ENCODE data around the gene HSPA9.

HSPA9 gene

DNA sequence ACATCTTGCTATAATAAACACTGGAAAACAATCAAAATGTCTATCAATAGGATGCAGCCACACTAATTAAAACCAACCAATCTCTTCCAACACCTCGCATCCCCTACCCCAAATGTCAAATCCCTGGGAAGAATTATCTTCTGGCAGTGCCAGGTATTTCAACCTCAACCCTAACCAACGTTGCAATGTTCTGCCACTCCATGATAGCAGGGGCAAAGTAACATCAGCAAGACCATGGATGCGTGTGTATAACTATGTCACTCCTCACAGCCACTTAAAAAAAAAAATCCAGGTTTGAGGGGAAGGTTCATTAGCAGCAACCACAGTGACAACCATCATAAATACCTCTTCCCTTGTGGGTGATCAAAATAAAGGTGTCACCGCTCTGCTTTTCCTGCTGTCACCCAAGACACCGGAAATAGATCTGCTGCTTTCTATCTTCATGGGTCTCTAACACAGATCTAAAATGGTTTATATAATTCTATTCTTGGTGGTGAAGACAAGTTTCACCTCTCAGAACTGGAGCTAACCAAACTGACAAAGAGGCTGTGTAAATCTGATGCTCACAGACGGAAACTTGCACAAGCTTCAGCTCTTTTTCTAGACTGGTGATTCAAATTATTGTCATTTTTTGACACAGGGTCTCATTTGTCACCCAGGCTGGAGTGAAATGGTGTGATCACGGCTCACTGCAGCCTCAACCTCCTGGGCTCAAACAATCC lies 9.9 kb downstream of the HSPA9 start:
- TF ChIP-seq TAF1 (IDR thresholded peaks at IDR 0.05; ENCODE audit: borderline replicate concordance, insufficient read depth, low read length) (no peak), SIN3A (IDR thresholded peaks at IDR 0.05; ENCODE audit: borderline replicate concordance, insufficient read depth, low read length) (no peak), FOXP2 (optimal IDR thresholded peaks at IDR 0.05; ENCODE audit: borderline replicate concordance, extremely low read depth, extremely low read length, insufficient read depth) (no peak), POLR2AphosphoS5 (IDR thresholded peaks at IDR 0.05; ENCODE audit: low read depth, low read length) (no peak)
- TF ChIP-seq, protein P1, sequence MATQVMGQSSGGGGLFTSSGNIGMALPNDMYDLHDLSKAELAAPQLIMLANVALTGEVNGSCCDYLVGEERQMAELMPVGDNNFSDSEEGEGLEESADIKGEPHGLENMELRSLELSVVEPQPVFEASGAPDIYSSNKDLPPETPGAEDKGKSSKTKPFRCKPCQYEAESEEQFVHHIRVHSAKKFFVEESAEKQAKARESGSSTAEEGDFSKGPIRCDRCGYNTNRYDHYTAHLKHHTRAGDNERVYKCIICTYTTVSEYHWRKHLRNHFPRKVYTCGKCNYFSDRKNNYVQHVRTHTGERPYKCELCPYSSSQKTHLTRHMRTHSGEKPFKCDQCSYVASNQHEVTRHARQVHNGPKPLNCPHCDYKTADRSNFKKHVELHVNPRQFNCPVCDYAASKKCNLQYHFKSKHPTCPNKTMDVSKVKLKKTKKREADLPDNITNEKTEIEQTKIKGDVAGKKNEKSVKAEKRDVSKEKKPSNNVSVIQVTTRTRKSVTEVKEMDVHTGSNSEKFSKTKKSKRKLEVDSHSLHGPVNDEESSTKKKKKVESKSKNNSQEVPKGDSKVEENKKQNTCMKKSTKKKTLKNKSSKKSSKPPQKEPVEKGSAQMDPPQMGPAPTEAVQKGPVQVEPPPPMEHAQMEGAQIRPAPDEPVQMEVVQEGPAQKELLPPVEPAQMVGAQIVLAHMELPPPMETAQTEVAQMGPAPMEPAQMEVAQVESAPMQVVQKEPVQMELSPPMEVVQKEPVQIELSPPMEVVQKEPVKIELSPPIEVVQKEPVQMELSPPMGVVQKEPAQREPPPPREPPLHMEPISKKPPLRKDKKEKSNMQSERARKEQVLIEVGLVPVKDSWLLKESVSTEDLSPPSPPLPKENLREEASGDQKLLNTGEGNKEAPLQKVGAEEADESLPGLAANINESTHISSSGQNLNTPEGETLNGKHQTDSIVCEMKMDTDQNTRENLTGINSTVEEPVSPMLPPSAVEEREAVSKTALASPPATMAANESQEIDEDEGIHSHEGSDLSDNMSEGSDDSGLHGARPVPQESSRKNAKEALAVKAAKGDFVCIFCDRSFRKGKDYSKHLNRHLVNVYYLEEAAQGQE (IDR thresholded peaks at IDR 0.05; ENCODE audit: insufficient read depth in 1 of 2, low read depth in 2 of 2, low read length in 2 of 2) = no peak

DNA sequence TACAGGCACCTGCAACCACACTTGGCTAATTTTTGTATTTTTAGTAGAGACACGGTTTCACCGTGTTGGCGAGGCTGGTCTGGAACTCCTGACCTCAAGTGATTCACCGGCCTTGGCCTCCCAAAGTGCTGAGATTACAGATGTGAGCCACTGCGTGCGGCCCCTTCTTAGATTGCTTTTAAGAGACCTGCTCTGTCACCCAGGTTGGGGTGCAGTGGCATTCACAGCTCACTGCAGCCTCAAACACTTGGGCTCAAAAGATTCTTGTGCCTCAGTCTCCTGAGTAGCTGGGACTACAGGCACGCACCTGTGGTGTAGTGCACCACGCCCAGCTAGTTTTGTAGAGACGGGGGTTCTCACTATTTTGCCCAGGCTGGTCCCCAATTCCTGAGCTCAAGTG lies 11.0 kb downstream of the HSPA9 start:
- TF ChIP-seq, protein P1 (IDR thresholded peaks at IDR 0.05; ENCODE audit: insufficient read depth in 1 of 2, low read depth in 2 of 2, low read length in 2 of 2) = no peak
- TF ChIP-seq POLR2AphosphoS5 (IDR thresholded peaks at IDR 0.05; ENCODE audit: low read depth, low read length) = no peak
- TF ChIP-seq FOXP2 (optimal IDR thresholded peaks at IDR 0.05; ENCODE audit: borderline replicate concordance, extremely low read depth, extremely low read length, insufficient read depth) = no peak
- TF ChIP-seq TAF1 (IDR thresholded peaks at IDR 0.05; ENCODE audit: borderline replicate concordance, insufficient read depth, low read length) = no peak
- TF ChIP-seq SIN3A (IDR thresholded peaks at IDR 0.05; ENCODE audit: borderline replicate concordance, insufficient read depth, low read length) = no peak

DNA sequence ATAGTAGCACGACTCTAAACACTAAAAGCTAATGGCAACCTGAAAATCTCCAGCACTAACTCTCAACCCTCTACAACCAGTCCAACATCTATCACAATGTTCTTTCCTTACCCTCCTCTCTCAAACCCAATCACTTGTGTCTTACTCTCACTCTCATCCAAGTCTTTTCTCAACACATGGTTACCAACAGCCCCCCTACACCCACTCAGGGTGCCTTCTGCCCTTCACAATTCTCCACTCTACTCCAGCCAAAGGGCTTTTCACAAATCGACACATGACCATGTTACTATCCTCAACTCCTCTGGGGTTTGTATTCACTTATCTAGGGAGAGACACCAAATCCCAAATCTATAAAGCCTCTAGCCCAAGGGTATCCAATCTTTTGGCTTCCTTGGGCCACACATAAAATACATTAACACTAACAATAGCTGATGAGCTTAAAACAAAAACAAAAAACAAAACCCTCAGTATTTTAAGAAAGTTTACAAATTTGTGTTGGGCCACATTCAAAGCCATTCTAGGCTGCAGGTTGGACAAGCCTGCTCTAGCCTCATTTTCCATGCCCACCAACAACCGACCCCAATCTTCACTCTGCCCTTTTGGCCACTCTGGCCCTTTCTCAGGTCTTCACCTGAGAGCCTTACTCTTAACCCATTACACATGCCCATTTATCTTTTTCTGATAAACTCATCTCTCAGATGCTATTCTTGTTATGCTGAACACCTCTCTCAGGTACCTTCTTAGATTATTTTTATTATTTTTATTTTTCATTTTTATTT lies 11.7 kb downstream of the HSPA9 start:
- no peak for TF ChIP-seq POLR2AphosphoS5 (IDR thresholded peaks at IDR 0.05; ENCODE audit: low read depth, low read length)
- TF ChIP-seq FOXP2 (optimal IDR thresholded peaks at IDR 0.05; ENCODE audit: borderline replicate concordance, extremely low read depth, extremely low read length, insufficient read depth) = no peak
- no peak for TF ChIP-seq SIN3A (IDR thresholded peaks at IDR 0.05; ENCODE audit: borderline replicate concordance, insufficient read depth, low read length)
- TF ChIP-seq, protein P1 (IDR thresholded peaks at IDR 0.05; ENCODE audit: insufficient read depth in 1 of 2, low read depth in 2 of 2, low read length in 2 of 2) = no peak
- no peak for TF ChIP-seq TAF1 (IDR thresholded peaks at IDR 0.05; ENCODE audit: borderline replicate concordance, insufficient read depth, low read length)

DNA sequence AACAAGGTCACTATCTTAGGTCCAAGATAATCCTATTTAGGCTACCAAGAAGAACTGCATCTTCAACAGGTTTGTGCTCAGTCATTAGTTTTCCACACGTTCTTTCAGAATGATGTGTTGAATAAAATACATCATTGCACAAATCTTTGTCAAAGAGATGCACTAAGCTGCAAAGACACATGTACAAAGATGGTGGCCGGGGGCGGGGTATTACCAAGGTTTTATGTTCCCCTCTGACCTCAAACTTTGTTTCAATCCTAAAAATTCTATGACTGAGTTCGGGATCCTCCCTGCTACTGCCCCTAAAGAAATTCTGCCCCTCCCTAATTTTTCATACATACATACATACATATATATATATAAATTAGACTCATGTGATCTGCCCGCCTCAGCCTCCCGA lies 14.2 kb downstream of the HSPA9 start:
- TF ChIP-seq POLR2AphosphoS5 (IDR thresholded peaks at IDR 0.05; ENCODE audit: low read depth, low read length) (no peak; the same call in 1 of the 2 replicates), SIN3A (IDR thresholded peaks at IDR 0.05; ENCODE audit: borderline replicate concordance, insufficient read depth, low read length) (no peak), TAF1 (IDR thresholded peaks at IDR 0.05; ENCODE audit: borderline replicate concordance, insufficient read depth, low read length) (no peak), FOXP2 (optimal IDR thresholded peaks at IDR 0.05; ENCODE audit: borderline replicate concordance, extremely low read depth, extremely low read length, insufficient read depth) (no peak)
- TF ChIP-seq, protein P1 (IDR thresholded peaks at IDR 0.05; ENCODE audit: insufficient read depth in 1 of 2, low read depth in 2 of 2, low read length in 2 of 2) = no peak
